Endothelial cell of umbilical vein (primary cell): ENCODE measurements around the gene LRP1. TPM values are rescaled to one million over a fixed set of nuclear protein-coding genes. Genes with fewer than 3 reads are reported as not detected.

Experiments
- BruUV-seq: library from RNA; stranded (reverse); fragments of 400-500 nt; replicated peaks from 2 replicates; lab custom pipeline; 2021; lab: Mats Ljungman, UMichigan
- CTCF ChIA-PET: fragments of 300-600, 350-600 bp; sonication (Branson Sonifier 250); formaldehyde crosslinking; loops from one replicate; lab custom pipeline; 2021; ENCODE audit warnings: antibody characterized with exemption, inconsistent platforms; lab: Charles Lee
- POLR2A ChIA-PET: fragments of 300-600, 350-600 bp; sonication (Branson Sonifier 250); formaldehyde crosslinking; loops from one replicate; lab custom pipeline; 2021; ENCODE audit warnings: antibody characterized with exemption, inconsistent platforms; lab: Charles Lee
- DNase-seq: peaks from one replicate; pipeline ENCODE4 v3.0.0-alpha.2; 2011; ENCODE audit warnings: low read depth, low spot score
- FAIRE-seq: peaks from 2 replicates; lab custom pipeline; 2011; peaks lifted over from hg19 to GRCh38; lab: Jason Lieb, UNC
- H2AFZ ChIP-seq: 2 replicates; pipeline ENCODE4 v1.6.0; 2012; ENCODE audit warnings: low read depth, low read length, control low read depth, inconsistent platforms
- H3K27ac ChIP-seq: 2 replicates; pipeline ENCODE4 v1.5.1; 2011; ENCODE audit warnings: low read depth, mild to moderate bottlenecking, control low read depth, low read length, moderate library complexity; ENCODE audit not compliant: insufficient read depth
- H3K27me3 ChIP-seq, 2 experiments: 2 replicates each; pipeline versions ENCODE4 v1.6.0 to v1.6.1; 2011; ENCODE audit warnings: low read length in 2 of 2, mixed read lengths in 1 of 2; ENCODE audit not compliant: control insufficient read depth in 2 of 2, insufficient read depth in 2 of 2
- H3K36me3 ChIP-seq, 2 experiments: 2 replicates in 1 of 2; 3 replicates in 1 of 2; pipeline ENCODE4 v1.5.1; 2011; ENCODE audit warnings: low read length in 2 of 2, mild to moderate bottlenecking in 1 of 2, moderate library complexity in 1 of 2; ENCODE audit not compliant: control insufficient read depth in 2 of 2, insufficient read depth in 2 of 2; ENCODE audit errors: extremely low read depth in 1 of 2
- H3K4me1 ChIP-seq: 3 replicates; pipeline ENCODE4 v1.5.1; 2011; ENCODE audit warnings: mild to moderate bottlenecking, low read length; ENCODE audit not compliant: control insufficient read depth, insufficient read depth; ENCODE audit errors: extremely low read depth
- H3K4me2 ChIP-seq: 2 replicates; pipeline ENCODE4 v1.6.1; 2011; ENCODE audit warnings: low read length, control low read depth, mixed read lengths; ENCODE audit not compliant: insufficient read depth
- H3K4me3 ChIP-seq, 3 experiments: fragments of 200-600 bp in 1 of 3; sonication (generic), shearing (Covaris generic) in 1 of 3; replicated peaks in 1 of 3; 2 replicates each; pipeline ENCODE4 v1.5.1; 2011 to 2016; ENCODE audit warnings: control low read depth in 3 of 3, low read length in 3 of 3, mild to moderate bottlenecking in 2 of 3, inconsistent platforms in 1 of 3, low read depth in 1 of 3, moderate library complexity in 1 of 3; ENCODE audit not compliant: insufficient read depth in 1 of 3
- H3K79me2 ChIP-seq: 2 replicates; pipeline ENCODE4 v1.6.0; 2012; ENCODE audit warnings: low read length, inconsistent platforms; ENCODE audit not compliant: control insufficient read depth, insufficient read depth
- H3K9ac ChIP-seq: replicated peaks from 2 replicates; pipeline ENCODE3; 2011; ENCODE audit warnings: low read length, control low read depth; ENCODE audit not compliant: insufficient read depth; ENCODE audit errors: extremely low read depth
- H3K9me1 ChIP-seq: replicated peaks from 3 replicates; pipeline ENCODE4 v1.6.0; 2011; ENCODE audit warnings: mild to moderate bottlenecking, low read length; ENCODE audit not compliant: control insufficient read depth, insufficient read depth; ENCODE audit errors: extremely low read depth
- H3K9me3 ChIP-seq: replicated peaks from 2 replicates; pipeline ENCODE4 v1.5.1; 2012; ENCODE audit warnings: low read length, inconsistent platforms; ENCODE audit not compliant: control insufficient read depth, insufficient read depth
- H4K20me1 ChIP-seq: replicated peaks from 2 replicates; pipeline ENCODE3; 2011; ENCODE audit warnings: mild to moderate bottlenecking, low read length; ENCODE audit not compliant: control insufficient read depth, insufficient read depth; ENCODE audit errors: extremely low read depth
- FOS ChIP-seq: IDR thresholded peaks from 2 replicates; pipeline ENCODE4 v1.6.1; 2011; ENCODE audit warnings: mild to moderate bottlenecking, low read length, moderate library complexity, borderline replicate concordance; ENCODE audit not compliant: insufficient read depth
- POLR2A ChIP-seq: IDR thresholded peaks from 2 replicates; pipeline ENCODE4 v1.6.1; 2012; ENCODE audit warnings: low read depth, mild to moderate bottlenecking, control low read depth, low read length
- dilution Hi-C: fragments of 300-500 bp; cut with MboI; formaldehyde crosslinking; loops from one replicate; pipeline ENCODE4 v1.15.0; 2019; ENCODE audit warnings: low sequenced_read_pairs; ENCODE audit not compliant: extremely low pct_ligation_motif_present
- intact Hi-C: fragments of 100-400 bp; cut with micrococcal nuclease; formaldehyde crosslinking; loops from one replicate; pipeline ENCODE4 v1.10.0; 2022
- polyA plus RNA-seq, 4 experiments: library from polyadenylated mRNA; depleted of rRNA in 3 of 4; stranded (reverse) in 3 of 4; unstranded in 1 of 4; fragments of >200 nt; gene quantifications; 2 replicates each; pipeline versions ENCODE4 v1.2.1 to v1.2.3, GENCODE V29; 2011 to 2012; ENCODE audit warnings: missing spikeins in 1 of 4
- total RNA-seq: library from RNA; stranded (reverse); gene quantifications from 2 replicates; pipeline ENCODE4 v1.2.3, GENCODE V29; 2021
- TF ChIP-seq, protein P1 (sequence below): IDR thresholded peaks from 2 replicates; pipeline ENCODE4 v1.6.1; 2011; ENCODE audit not compliant: insufficient read depth, insufficient read length
- TF ChIP-seq, protein P2 (sequence below), 2 donors: IDR thresholded peaks; 1 replicate in 1 of 2; 2 replicates in 1 of 2; pipeline ENCODE4 v1.5.1; 2011; ENCODE audit warnings: low read length in 2 of 2, mild to moderate bottlenecking in 2 of 2, moderate library complexity in 2 of 2, control low read depth in 1 of 2, inconsistent platforms in 1 of 2, low read depth in 1 of 2; ENCODE audit not compliant: insufficient read depth in 1 of 2; ENCODE audit errors: extremely low read depth in 1 of 2

LRP1 gene
- total and polyA plus RNA-seq, 2 donors (not counting 3 experiments of a cell fraction or from before 2014, with no cell fraction given), result 1.6 to 4.6 TPM

DNA sequence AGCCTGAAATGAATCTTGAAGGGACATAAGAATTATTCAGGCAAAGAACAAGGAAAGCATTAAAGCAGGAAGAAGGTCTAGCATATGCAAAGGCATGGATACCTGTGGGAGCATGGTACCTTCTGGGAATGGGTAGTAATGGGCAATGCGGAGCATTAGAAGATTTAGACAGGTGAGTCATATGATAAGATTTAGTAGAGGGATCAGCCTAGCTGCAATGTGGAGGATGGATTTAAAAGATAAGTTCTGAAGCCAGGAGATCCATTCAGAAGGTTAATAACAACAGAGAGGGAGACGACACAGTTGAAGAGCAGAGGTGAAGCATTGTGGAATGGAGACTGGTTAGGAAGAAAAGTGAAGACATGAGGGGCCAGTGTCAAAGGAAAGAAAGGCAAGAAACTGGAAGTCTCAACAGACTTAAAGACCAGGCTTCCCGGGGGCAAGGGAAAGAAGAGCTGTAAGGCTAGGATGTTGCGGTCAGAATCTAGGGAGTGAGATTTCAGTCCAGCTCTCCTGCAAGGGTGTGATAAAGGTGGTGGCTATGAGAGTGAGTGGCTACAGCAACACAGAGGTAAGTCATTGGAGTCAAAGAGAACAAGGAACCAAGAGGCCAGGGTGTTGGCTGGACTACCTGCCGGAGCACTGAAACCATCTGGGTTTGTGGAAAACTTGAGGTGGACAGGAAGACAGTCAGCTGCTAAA lies 11.6 kb upstream of the LRP1 start:
- peaks cover 4% of the 10 kb centered on the region for H3K4me1 ChIP-seq
- POLR2A ChIA-PET, result no interaction called here
- CTCF ChIA-PET, result interaction anchor here (1.2 to 18.0 kb wide), 3 partner anchors 11 to 54 kb away, joined by 3 to 429 read pairs (median 9); partner anchors contain the start of gene LRP1
- no peak overlapping the region for H3K4me3 ChIP-seq
- no peak for DNase-seq
- no peak overlapping the region for H3K27ac ChIP-seq
- no peaks in the 10 kb centered on the region for H3K9me1 ChIP-seq
- no peak for FAIRE-seq
- intact Hi-C loops, result no loop called here
- no TSS peak for BruUV-seq
- H3K27me3 ChIP-seq, result peaks cover 3 to 6% of the 10 kb centered on the region in 2 experiments
- no peak overlapping the region for H3K9ac ChIP-seq
- H3K36me3 ChIP-seq, result no peaks in the 10 kb centered on the region
- no peak overlapping the region for H3K4me2 ChIP-seq
- no peaks in the 10 kb centered on the region for H4K20me1 ChIP-seq
- no peaks in the 10 kb centered on the region for H3K79me2 ChIP-seq
- no peaks in the 10 kb centered on the region for H3K9me3 ChIP-seq
- dilution Hi-C loops, result no loop called here
- no peak overlapping the region for H2AFZ ChIP-seq
- no peak for TF ChIP-seq FOS
- TF ChIP-seq, protein P1, sequence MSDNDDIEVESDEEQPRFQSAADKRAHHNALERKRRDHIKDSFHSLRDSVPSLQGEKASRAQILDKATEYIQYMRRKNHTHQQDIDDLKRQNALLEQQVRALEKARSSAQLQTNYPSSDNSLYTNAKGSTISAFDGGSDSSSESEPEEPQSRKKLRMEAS, result no peak

DNA sequence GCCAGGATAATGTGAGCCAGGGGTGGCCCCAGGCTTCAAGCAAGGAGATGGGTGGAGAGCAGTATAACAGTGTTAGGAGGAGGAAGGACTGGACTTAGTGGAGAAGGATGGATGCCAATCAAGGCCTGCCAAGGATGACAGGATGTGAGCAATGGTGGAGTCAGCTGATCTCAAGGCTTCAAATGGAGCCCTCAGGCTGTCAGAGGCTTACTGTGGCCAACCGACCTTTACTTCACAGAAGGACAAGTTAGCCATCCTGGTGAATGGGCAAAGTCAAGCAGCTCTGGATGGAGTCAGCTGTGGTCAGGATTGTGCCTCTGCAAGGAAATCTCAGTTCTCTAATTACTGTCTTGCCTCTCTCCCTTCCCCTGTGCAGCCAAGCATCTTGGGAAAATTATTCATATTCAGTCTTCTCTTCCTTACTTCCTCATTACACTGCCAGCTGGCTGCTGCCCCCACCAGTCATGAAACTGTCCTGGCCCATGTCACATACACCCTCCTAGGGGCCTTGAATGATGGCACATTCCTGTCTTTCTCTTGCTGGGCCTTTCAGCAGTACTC lies 9.5 kb upstream of the LRP1 start:
- intact Hi-C loops (no loop called here), dilution Hi-C loops (no loop called here)
- Histone ChIP-seq H3K9me3 (no peaks in the 10 kb centered on the region), H2AFZ (no peak overlapping the region), H3K4me1 (no peaks in the 10 kb centered on the region), H3K9ac (no peak overlapping the region), H3K27ac (no peak overlapping the region), H3K9me1 (no peaks in the 10 kb centered on the region), H3K79me2 (no peaks in the 10 kb centered on the region), H3K36me3 (no peaks in the 10 kb centered on the region), H3K27me3 (peaks cover 6% of the 10 kb centered on the region in 2 experiments), H3K4me2 (no peak overlapping the region), H3K4me3 (no peak overlapping the region), H4K20me1 (no peaks in the 10 kb centered on the region)
- ChIA-PET POLR2A (no interaction called here), CTCF (interaction anchor here (1.0 to 18.0 kb wide), 3 partner anchors 49 to 64 kb away, joined by 4 to 429 read pairs (median 5); no protein-coding TSS in a partner anchor)
- FAIRE-seq (peak; percentile 12), DNase-seq (no peak)
- no TSS peak for BruUV-seq
- TF ChIP-seq POLR2A, result no peak
- TF ChIP-seq, protein P2, sequence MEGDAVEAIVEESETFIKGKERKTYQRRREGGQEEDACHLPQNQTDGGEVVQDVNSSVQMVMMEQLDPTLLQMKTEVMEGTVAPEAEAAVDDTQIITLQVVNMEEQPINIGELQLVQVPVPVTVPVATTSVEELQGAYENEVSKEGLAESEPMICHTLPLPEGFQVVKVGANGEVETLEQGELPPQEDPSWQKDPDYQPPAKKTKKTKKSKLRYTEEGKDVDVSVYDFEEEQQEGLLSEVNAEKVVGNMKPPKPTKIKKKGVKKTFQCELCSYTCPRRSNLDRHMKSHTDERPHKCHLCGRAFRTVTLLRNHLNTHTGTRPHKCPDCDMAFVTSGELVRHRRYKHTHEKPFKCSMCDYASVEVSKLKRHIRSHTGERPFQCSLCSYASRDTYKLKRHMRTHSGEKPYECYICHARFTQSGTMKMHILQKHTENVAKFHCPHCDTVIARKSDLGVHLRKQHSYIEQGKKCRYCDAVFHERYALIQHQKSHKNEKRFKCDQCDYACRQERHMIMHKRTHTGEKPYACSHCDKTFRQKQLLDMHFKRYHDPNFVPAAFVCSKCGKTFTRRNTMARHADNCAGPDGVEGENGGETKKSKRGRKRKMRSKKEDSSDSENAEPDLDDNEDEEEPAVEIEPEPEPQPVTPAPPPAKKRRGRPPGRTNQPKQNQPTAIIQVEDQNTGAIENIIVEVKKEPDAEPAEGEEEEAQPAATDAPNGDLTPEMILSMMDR (IDR thresholded peaks at IDR 0.05; ENCODE audit: extremely low read depth in 1 of 2, insufficient read depth in 1 of 2, low read depth in 1 of 2, low read length in 2 of 2), result no peak
- peak; percentile 18 for TF ChIP-seq FOS
